ENCODE data around the gene C16orf78. TPM values are rescaled to one million over a fixed set of nuclear protein-coding genes. Genes with fewer than 3 reads are reported as not detected.

C16orf78 gene
- total RNA-seq, 1 donor from 2014 or later, result not detected

GRCh38 chr16:49414671-49415070 lies 41.1 kb downstream of the C16orf78 start:
- Mint-ChIP-seq H3K27me3 (ENCODE audit: low read depth) (peaks cover 18% of the 10 kb centered on the region), H3K36me3 (ENCODE audit: low read depth) (no peaks in the 10 kb centered on the region)
- no peak for DNase-seq (ENCODE audit: low read depth, low spot score)

DNA sequence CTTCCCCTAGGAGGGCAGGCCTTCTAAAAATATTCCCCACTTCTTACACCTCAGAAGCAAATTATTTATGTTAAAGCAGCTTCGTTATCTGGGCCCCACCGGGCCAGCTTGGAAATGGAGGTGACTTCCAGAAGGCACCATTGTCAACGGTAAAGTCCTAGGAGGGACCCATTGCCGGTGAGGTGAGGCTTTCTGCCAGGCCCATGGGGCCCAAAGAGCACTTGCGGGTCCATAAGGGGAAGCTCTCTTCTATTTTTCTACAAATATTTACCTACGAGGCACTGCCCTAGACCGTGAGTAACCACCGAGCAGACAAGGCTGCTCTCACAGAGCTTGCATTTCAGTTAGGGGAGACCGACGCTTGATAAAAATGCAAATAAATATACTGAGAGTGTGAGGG lies 41.5 kb downstream of the C16orf78 start:
- TF ChIP-seq CTCF (conservative IDR thresholded peaks at IDR 0.05), result no peak
- peaks cover 10% of the 10 kb centered on the region for H3K9me3 Mint-ChIP-seq
- H3K36me3 Mint-ChIP-seq (ENCODE audit: low read depth), result no peaks in the 10 kb centered on the region
- peaks cover 22% of the 10 kb centered on the region for H3K27me3 Mint-ChIP-seq (ENCODE audit: low read depth)
- DNase-seq (ENCODE audit: low read depth, low spot score), result no peak
- H3K27ac Mint-ChIP-seq (ENCODE audit: unreplicated experiment), result no peak overlapping the region
- no peak overlapping the region for H3K4me3 Mint-ChIP-seq
- H3K4me1 Mint-ChIP-seq, result peaks cover 15% of the 10 kb centered on the region

More at GRCh38 chr16:49414671-49415070, 41.1 kb downstream of the C16orf78 start:
- Mint-ChIP-seq H3K4me1 (peaks cover 11% of the 10 kb centered on the region), H3K9me3 (peaks cover 10% of the 10 kb centered on the region), H3K27ac (ENCODE audit: unreplicated experiment) (no peak overlapping the region), H3K4me3 (no peak overlapping the region)
- TF ChIP-seq CTCF (conservative IDR thresholded peaks at IDR 0.05), result no peak

DNA sequence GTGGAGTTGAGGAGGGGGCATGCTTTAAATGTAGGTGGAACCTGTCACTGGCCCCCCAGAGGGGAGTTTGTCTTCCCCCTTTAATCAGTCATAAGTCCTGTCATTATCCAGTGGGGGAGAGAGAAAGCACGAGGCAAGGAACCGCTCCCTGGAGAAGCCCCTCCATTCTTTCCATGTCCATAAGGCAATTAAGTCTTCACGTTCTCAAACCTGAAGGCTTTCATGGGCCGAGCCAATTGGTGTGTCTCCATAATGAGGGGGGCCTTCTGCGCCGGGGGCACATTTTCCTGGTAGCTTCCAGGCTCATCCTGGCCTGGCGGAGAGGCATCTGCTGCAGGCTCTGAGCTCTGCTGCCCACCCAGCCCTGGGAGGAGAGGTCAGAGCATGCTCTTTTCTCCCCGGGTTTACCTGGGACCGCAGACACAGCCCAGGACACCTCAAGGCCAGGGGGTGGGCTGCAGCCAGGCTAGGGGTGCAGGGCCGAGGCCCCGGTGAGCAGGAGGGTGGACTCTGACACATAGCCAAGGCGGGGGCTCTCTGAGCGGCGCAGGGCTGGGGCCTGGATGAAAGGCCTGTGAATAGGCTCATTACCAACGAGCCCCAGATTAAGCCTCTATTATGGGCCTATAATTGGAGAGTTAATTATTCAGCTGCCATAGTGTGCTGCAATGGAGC lies 42.5 kb downstream of the C16orf78 start:
- no peaks in the 10 kb centered on the region for H3K36me3 Mint-ChIP-seq (ENCODE audit: low read depth)
- no peak overlapping the region for H3K4me3 Mint-ChIP-seq
- H3K9me3 Mint-ChIP-seq, result peaks cover 8% of the 10 kb centered on the region
- no peak for TF ChIP-seq CTCF (conservative IDR thresholded peaks at IDR 0.05)
- peaks cover 24% of the 10 kb centered on the region for H3K27me3 Mint-ChIP-seq (ENCODE audit: low read depth)
- no peak overlapping the region for H3K27ac Mint-ChIP-seq (ENCODE audit: unreplicated experiment)
- H3K4me1 Mint-ChIP-seq, result peaks cover 18% of the 10 kb centered on the region
- DNase-seq (ENCODE audit: low read depth, low spot score), result no peak

- H3K27ac Mint-ChIP-seq (ENCODE audit: unreplicated experiment), result no peak overlapping the region
- no peak for TF ChIP-seq CTCF (conservative IDR thresholded peaks at IDR 0.05)
- H3K36me3 Mint-ChIP-seq (ENCODE audit: low read depth), result no peaks in the 10 kb centered on the region
- peaks cover 18% of the 10 kb centered on the region for H3K4me1 Mint-ChIP-seq
- H3K9me3 Mint-ChIP-seq, result peaks cover 8% of the 10 kb centered on the region
- peaks cover 24% of the 10 kb centered on the region for H3K27me3 Mint-ChIP-seq (ENCODE audit: low read depth)
- H3K4me3 Mint-ChIP-seq, result no peak overlapping the region
- DNase-seq (ENCODE audit: low read depth, low spot score), result no peak
Observed at GRCh38 chr16:49417354-49417753, 43.8 kb downstream of the C16orf78 start.

GRCh38 chr16:49419006-49419405 lies 45.4 kb downstream of the C16orf78 start:
- Mint-ChIP-seq H3K4me1 (peaks cover 18% of the 10 kb centered on the region), H3K36me3 (ENCODE audit: low read depth) (no peaks in the 10 kb centered on the region), H3K4me3 (no peak overlapping the region), H3K9me3 (peaks cover 2% of the 10 kb centered on the region), H3K27ac (ENCODE audit: unreplicated experiment) (no peak overlapping the region), H3K27me3 (ENCODE audit: low read depth) (peaks cover 24% of the 10 kb centered on the region)
- no peak for TF ChIP-seq CTCF (conservative IDR thresholded peaks at IDR 0.05)
- DNase-seq (ENCODE audit: low read depth, low spot score), result no peak
